Neural crest cell (in vitro differentiated cells): ENCODE results near the gene PERCC1. TPM values are rescaled to one million over a fixed set of nuclear protein-coding genes. Genes with fewer than 3 reads are reported as not detected.

Experiments used
- DNase-seq: peaks from one replicate; pipeline ENCODE4 v3.0.0; 2021; ENCODE audit warnings: low read depth, mixed read lengths, low spot score
- H3K27ac Mint-ChIP-seq: one replicate; pipeline ENCODE4 v1.8.0; 2021; ENCODE audit warnings: mild to moderate bottlenecking, mixed read lengths; ENCODE audit not compliant: unreplicated experiment
- H3K27me3 Mint-ChIP-seq: 2 replicates; pipeline ENCODE4 v1.8.0; 2021; ENCODE audit warnings: low read depth, mild to moderate bottlenecking, mixed read lengths
- H3K36me3 Mint-ChIP-seq: 2 replicates; pipeline ENCODE4 v1.8.0; 2021; ENCODE audit warnings: low read depth, mild to moderate bottlenecking, mixed read lengths
- H3K4me1 Mint-ChIP-seq: 2 replicates; pipeline ENCODE4 v1.8.0; 2021; ENCODE audit warnings: mixed read lengths
- H3K4me3 Mint-ChIP-seq: one replicate; pipeline ENCODE4 v1.8.0; 2021; ENCODE audit warnings: mild to moderate bottlenecking, mixed read lengths
- H3K9me3 Mint-ChIP-seq: 2 replicates; pipeline ENCODE4 v1.8.0; 2021; ENCODE audit warnings: mixed read lengths
- CTCF ChIP-seq: fragments of 200-600 bp; sonication (generic); conservative IDR thresholded peaks from 2 replicates; pipeline ENCODE4 v1.5.0; 2021; ENCODE audit warnings: antibody characterized with exemption, mild to moderate bottlenecking
- total RNA-seq: library from RNA; stranded (reverse); gene quantifications from 2 replicates; pipeline ENCODE4 v1.2.1, GENCODE V29; 2021

Gene PERCC1
- total RNA-seq, 1 donor from 2014 or later, result not detected

GRCh38 chr16:1455190-1456171, 24.6 kb downstream of the PERCC1 start:
- no peak for DNase-seq
- H3K9me3 Mint-ChIP-seq, result no peaks in the 10 kb centered on the region
- no peak for TF ChIP-seq CTCF
- H3K27me3 Mint-ChIP-seq, result no peaks in the 10 kb centered on the region
- H3K4me3 Mint-ChIP-seq, result no peak overlapping the region
- no peaks in the 10 kb centered on the region for H3K4me1 Mint-ChIP-seq
- no peak overlapping the region for H3K27ac Mint-ChIP-seq
- H3K36me3 Mint-ChIP-seq, result no peaks in the 10 kb centered on the region

GRCh38 chr16:1456951-1457350, 26.1 kb downstream of the PERCC1 start:
- no peaks in the 10 kb centered on the region for H3K9me3 Mint-ChIP-seq
- no peak for DNase-seq
- H3K36me3 Mint-ChIP-seq, result no peaks in the 10 kb centered on the region
- no peak for TF ChIP-seq CTCF
- no peaks in the 10 kb centered on the region for H3K27me3 Mint-ChIP-seq
- no peak overlapping the region for H3K4me3 Mint-ChIP-seq
- no peaks in the 10 kb centered on the region for H3K4me1 Mint-ChIP-seq
- no peak overlapping the region for H3K27ac Mint-ChIP-seq

GRCh38 chr16:1457489-1458245, 26.8 kb downstream of the PERCC1 start:
- H3K9me3 Mint-ChIP-seq, result no peaks in the 10 kb centered on the region
- H3K4me1 Mint-ChIP-seq, result no peaks in the 10 kb centered on the region
- TF ChIP-seq CTCF, result no peak
- H3K27me3 Mint-ChIP-seq, result no peaks in the 10 kb centered on the region
- H3K27ac Mint-ChIP-seq, result no peak overlapping the region
- no peak for DNase-seq
- H3K4me3 Mint-ChIP-seq, result no peak overlapping the region
- H3K36me3 Mint-ChIP-seq, result no peaks in the 10 kb centered on the region

GRCh38 chr16:1458336-1458976, 27.6 kb downstream of the PERCC1 start:
- Mint-ChIP-seq H3K27ac (no peak overlapping the region), H3K36me3 (no peaks in the 10 kb centered on the region)

More at GRCh38 chr16:1458336-1458976, 27.6 kb downstream of the PERCC1 start:
- H3K4me3 Mint-ChIP-seq, result no peak overlapping the region
- DNase-seq, result no peak
- H3K4me1 Mint-ChIP-seq, result no peaks in the 10 kb centered on the region
- H3K9me3 Mint-ChIP-seq, result no peaks in the 10 kb centered on the region
- H3K27me3 Mint-ChIP-seq, result no peaks in the 10 kb centered on the region
- no peak for TF ChIP-seq CTCF
